ENCODE measurements around the gene LDLR.

GRCh38 chr19:11098861-11099260 is 9.6 kb downstream of the LDLR start:
- TF ChIP-seq OSR1 (CRISPR knock-in tag; IDR thresholded peaks at IDR 0.05): no peak
- no peak for TF ChIP-seq ZFP30 (CRISPR knock-in tag; IDR thresholded peaks at IDR 0.05)
- TF ChIP-seq TCF4 (CRISPR knock-in tag; IDR thresholded peaks at IDR 0.05; ENCODE audit: borderline replicate concordance): no peak
- TF ChIP-seq GLIS3 (CRISPR knock-in tag; IDR thresholded peaks at IDR 0.05): no peak
- no peak for TF ChIP-seq SNAI2 (CRISPR knock-in tag; IDR thresholded peaks at IDR 0.05)
- TF ChIP-seq ISL1 (CRISPR knock-in tag; IDR thresholded peaks at IDR 0.05): no peak
- no peak for TF ChIP-seq PATZ1 (CRISPR knock-in tag; IDR thresholded peaks at IDR 0.05; ENCODE audit: borderline replicate concordance)
- no peak for TF ChIP-seq CSDC2 (CRISPR knock-in tag; IDR thresholded peaks at IDR 0.05)

Measured in SK-N-SH treated with all-trans-retinoic acid at 6 μM for 48 hours (cell line).